Lower lobe of right lung (tissue), 2 donors: ENCODE measurements around the gene NDUFC1. TPM values are rescaled to one million over a fixed set of nuclear protein-coding genes. Genes with fewer than 3 reads are reported as not detected.

Source experiments
- ATAC-seq, 2 donors: fragments of 200-7000 bp; cut with Tn5 transposase; one replicate each; pipeline ENCODE4 v1.9.1; 2020 to 2022; ENCODE audit warnings: mild to moderate bottlenecking in 2 of 2, moderate library complexity in 2 of 2
- DNase-seq: peaks from one replicate; pipeline ENCODE4 v3.0.0-alpha.2; 2020
- H3K27ac ChIP-seq: fragments of 200-600 bp; one replicate; pipeline ENCODE4 v1.8.0; 2022
- H3K27me3 ChIP-seq: fragments of 200-600 bp; one replicate; pipeline ENCODE4 v1.8.0; 2022; ENCODE audit warnings: low read depth
- H3K36me3 ChIP-seq: fragments of 200-600 bp; one replicate; pipeline ENCODE4 v1.8.0; 2022; ENCODE audit warnings: mild to moderate bottlenecking
- H3K4me1 ChIP-seq: fragments of 200-600 bp; one replicate; pipeline ENCODE4 v1.8.0; 2022
- H3K4me3 ChIP-seq: fragments of 200-600 bp; one replicate; pipeline ENCODE4 v1.8.0; 2022; ENCODE audit warnings: mild to moderate bottlenecking
- H3K9me3 ChIP-seq: fragments of 200-600 bp; one replicate; pipeline ENCODE4 v1.8.0; 2022
- CTCF ChIP-seq: fragments of 200-600 bp; IDR thresholded peaks from one replicate; pipeline ENCODE4 v1.8.0; 2022; ENCODE audit warnings: antibody characterized with exemption, mild to moderate bottlenecking
- intact Hi-C: fragments of 100-400 bp; cut with DNase I; formaldehyde crosslinking; loops from one replicate; pipeline ENCODE4 v1.11.0; 2022
- total RNA-seq: library from RNA; stranded (reverse); fragmentation: NEBNext Ultra II Directional; extraction: Animal tissue kit (Norgen Biotek cat#: 25700); gene quantifications from one replicate; pipeline ENCODE4 v1.2.1, GENCODE V29; 2021
- donor health status: DM: no; HTN: yes; CAD: no; lungs with severe emphysema.

Gene NDUFC1
- total RNA-seq, 1 donor from 2014 or later = 52.0 TPM

GRCh38 chr4:139253713-139254112 is 48.6 kb downstream of the NDUFC1 start:
- no peaks in the 10 kb centered on the region for H3K9me3 ChIP-seq
- H3K4me3 ChIP-seq = no peak overlapping the region
- no peak for TF ChIP-seq CTCF
- H3K27me3 ChIP-seq = no peaks in the 10 kb centered on the region
- no peaks in the 10 kb centered on the region for H3K4me1 ChIP-seq
- intact Hi-C loops = no loop called here
- DNase-seq (no peak), ATAC-seq (no peak)
- no peaks in the 10 kb centered on the region for H3K36me3 ChIP-seq
- H3K27ac ChIP-seq = no peak overlapping the region

GRCh38 chr4:139253046-139253445 is 49.2 kb downstream of the NDUFC1 start:
- ATAC-seq = no peak
- no peaks in the 10 kb centered on the region for H3K27me3 ChIP-seq

GRCh38 chr4:139247700-139248238 is 54.5 kb downstream of the NDUFC1 start:
- Histone ChIP-seq H3K36me3 (no peaks in the 10 kb centered on the region), H3K4me3 (no peak overlapping the region), H3K9me3 (no peaks in the 10 kb centered on the region), H3K27ac (no peak overlapping the region), H3K27me3 (no peaks in the 10 kb centered on the region), H3K4me1 (peaks cover 7% of the 10 kb centered on the region)
- ATAC-seq (no peak), DNase-seq (no peak)
- intact Hi-C loops = no loop called here
- no peak for TF ChIP-seq CTCF

More at GRCh38 chr4:139253046-139253445, 49.2 kb downstream of the NDUFC1 start:
- no peak for TF ChIP-seq CTCF
- DNase-seq = no peak
- H3K4me1 ChIP-seq = no peaks in the 10 kb centered on the region
- intact Hi-C loops = no loop called here
- no peaks in the 10 kb centered on the region for H3K9me3 ChIP-seq
- H3K4me3 ChIP-seq = no peak overlapping the region
- no peaks in the 10 kb centered on the region for H3K36me3 ChIP-seq
- H3K27ac ChIP-seq = no peak overlapping the region

GRCh38 chr4:139247241-139247640 is 55.0 kb downstream of the NDUFC1 start:
- H3K36me3 ChIP-seq = no peaks in the 10 kb centered on the region
- TF ChIP-seq CTCF = no peak
- no peaks in the 10 kb centered on the region for H3K9me3 ChIP-seq
- H3K27me3 ChIP-seq = no peaks in the 10 kb centered on the region
- no peak overlapping the region for H3K27ac ChIP-seq
- H3K4me1 ChIP-seq = peaks cover 7% of the 10 kb centered on the region
- ATAC-seq (no peak), DNase-seq (no peak)
- intact Hi-C loops = no loop called here
- H3K4me3 ChIP-seq = no peak overlapping the region

- Histone ChIP-seq H3K4me1 (peaks cover 7% of the 10 kb centered on the region), H3K27ac (no peak overlapping the region), H3K27me3 (no peaks in the 10 kb centered on the region), H3K36me3 (no peaks in the 10 kb centered on the region), H3K4me3 (no peak overlapping the region), H3K9me3 (no peaks in the 10 kb centered on the region)
- no peak for DNase-seq
- TF ChIP-seq CTCF = no peak
- intact Hi-C loops = no loop called here
- no peak for ATAC-seq
Observed at GRCh38 chr4:139246166-139246565, 56.1 kb downstream of the NDUFC1 start.

GRCh38 chr4:139245590-139245989 is 56.7 kb downstream of the NDUFC1 start:
- TF ChIP-seq CTCF = no peak
- H3K9me3 ChIP-seq = no peaks in the 10 kb centered on the region
- DNase-seq (no peak), ATAC-seq (no peak)
- H3K36me3 ChIP-seq = no peaks in the 10 kb centered on the region
- H3K27me3 ChIP-seq = no peaks in the 10 kb centered on the region
- H3K4me1 ChIP-seq = peaks cover 7% of the 10 kb centered on the region
- H3K27ac ChIP-seq = no peak overlapping the region
- H3K4me3 ChIP-seq = no peak overlapping the region
- intact Hi-C loops = no loop called here
